ENCODE measurements around the gene SNX27. TPM values are rescaled to one million over a fixed set of nuclear protein-coding genes. Genes with fewer than 3 reads are reported as not detected.

The SNX27 gene
- polyA plus RNA-seq, 1 donor (not counting 4 experiments of a cell fraction or from before 2014, with no cell fraction given), result 15.7 TPM

DNA sequence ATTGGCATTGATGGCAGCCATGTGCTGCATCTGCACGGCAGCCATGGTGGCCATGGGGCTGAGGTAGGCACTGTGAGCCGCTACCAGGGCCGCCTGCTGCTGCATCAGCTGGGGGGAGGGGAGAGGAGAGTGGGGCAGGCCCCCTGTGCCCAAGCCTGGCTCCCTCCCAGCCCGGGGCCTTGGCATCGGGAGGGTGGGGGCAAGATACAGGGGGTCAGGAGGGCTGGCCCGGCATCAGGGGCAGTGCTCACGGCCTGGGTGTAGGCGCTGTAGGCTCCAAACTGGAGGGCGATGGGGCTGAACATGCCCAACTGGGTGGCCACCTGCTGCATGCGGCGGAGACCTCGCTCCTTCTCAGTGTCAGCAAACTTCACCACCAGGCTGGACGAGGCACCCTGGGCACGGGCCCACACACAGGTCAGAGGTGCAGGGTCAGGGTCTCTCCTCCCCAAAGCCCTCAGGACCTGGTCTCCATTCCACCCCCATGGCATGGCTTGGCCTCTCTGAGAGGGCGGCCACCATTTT, 95.8 kb downstream of the SNX27 start:
- Histone ChIP-seq H3K27ac (ENCODE audit: control insufficient read depth, insufficient read depth, low read length) (no peak overlapping the region), H2AFZ (ENCODE audit: control insufficient read depth, low read length) (no peak overlapping the region), H3K27me3 (ENCODE audit: control insufficient read depth, extremely low read depth, insufficient read depth, low read length) (peaks cover 5% of the 10 kb centered on the region), H3K4me1 (ENCODE audit: control insufficient read depth, extremely low read depth, insufficient read depth, low read length) (no peaks in the 10 kb centered on the region), H3K79me2 (ENCODE audit: control insufficient read depth, insufficient read depth, low read length) (no peaks in the 10 kb centered on the region), H3K9ac (ENCODE audit: control insufficient read depth, extremely low read depth, insufficient read depth, low read length) (no peak overlapping the region), H3K9me3 (ENCODE audit: control insufficient read depth, low read depth, low read length) (no peaks in the 10 kb centered on the region), H3K4me2 (ENCODE audit: control insufficient read depth, extremely low read depth, insufficient read depth, low read depth, low read length) (no peak overlapping the region), H3K4me3 (ENCODE audit: control insufficient read depth in 2 of 3, extremely low read depth in 1 of 3, insufficient read depth in 2 of 3, low read depth in 1 of 3, low read length in 3 of 3) (no peak overlapping the region), H3K36me3 (ENCODE audit: control insufficient read depth in 2 of 2, extremely low read depth in 1 of 2, insufficient read depth in 2 of 2, low read length in 2 of 2) (no peaks in the 10 kb centered on the region), H3K9me1 (ENCODE audit: control insufficient read depth, extremely low read depth, insufficient read depth, low read length) (no peaks in the 10 kb centered on the region), H4K20me1 (ENCODE audit: control insufficient read depth, extremely low read depth, insufficient read depth, low read length) (no peaks in the 10 kb centered on the region)
- no peak for DNase-seq (ENCODE audit: low read depth, low spot score)
- TF ChIP-seq EZH2 (IDR thresholded peaks at IDR 0.05; ENCODE audit: low read length), result no peak
- TF ChIP-seq, protein P1, sequence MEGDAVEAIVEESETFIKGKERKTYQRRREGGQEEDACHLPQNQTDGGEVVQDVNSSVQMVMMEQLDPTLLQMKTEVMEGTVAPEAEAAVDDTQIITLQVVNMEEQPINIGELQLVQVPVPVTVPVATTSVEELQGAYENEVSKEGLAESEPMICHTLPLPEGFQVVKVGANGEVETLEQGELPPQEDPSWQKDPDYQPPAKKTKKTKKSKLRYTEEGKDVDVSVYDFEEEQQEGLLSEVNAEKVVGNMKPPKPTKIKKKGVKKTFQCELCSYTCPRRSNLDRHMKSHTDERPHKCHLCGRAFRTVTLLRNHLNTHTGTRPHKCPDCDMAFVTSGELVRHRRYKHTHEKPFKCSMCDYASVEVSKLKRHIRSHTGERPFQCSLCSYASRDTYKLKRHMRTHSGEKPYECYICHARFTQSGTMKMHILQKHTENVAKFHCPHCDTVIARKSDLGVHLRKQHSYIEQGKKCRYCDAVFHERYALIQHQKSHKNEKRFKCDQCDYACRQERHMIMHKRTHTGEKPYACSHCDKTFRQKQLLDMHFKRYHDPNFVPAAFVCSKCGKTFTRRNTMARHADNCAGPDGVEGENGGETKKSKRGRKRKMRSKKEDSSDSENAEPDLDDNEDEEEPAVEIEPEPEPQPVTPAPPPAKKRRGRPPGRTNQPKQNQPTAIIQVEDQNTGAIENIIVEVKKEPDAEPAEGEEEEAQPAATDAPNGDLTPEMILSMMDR (optimal IDR thresholded peaks at IDR 0.05 in 1 of 3, IDR thresholded peaks at IDR 0.05 in 1 of 3, conservative IDR thresholded peaks at IDR 0.05 in 1 of 3; ENCODE audit: extremely low read depth in 1 of 3, insufficient read depth in 2 of 3, low read length in 3 of 3), result no peak
- dilution Hi-C loops (cut with MboI; ENCODE audit: extremely low pct_ligation_motif_present, low sequenced_read_pairs), result no loop called here
- no peak for FAIRE-seq

DNA sequence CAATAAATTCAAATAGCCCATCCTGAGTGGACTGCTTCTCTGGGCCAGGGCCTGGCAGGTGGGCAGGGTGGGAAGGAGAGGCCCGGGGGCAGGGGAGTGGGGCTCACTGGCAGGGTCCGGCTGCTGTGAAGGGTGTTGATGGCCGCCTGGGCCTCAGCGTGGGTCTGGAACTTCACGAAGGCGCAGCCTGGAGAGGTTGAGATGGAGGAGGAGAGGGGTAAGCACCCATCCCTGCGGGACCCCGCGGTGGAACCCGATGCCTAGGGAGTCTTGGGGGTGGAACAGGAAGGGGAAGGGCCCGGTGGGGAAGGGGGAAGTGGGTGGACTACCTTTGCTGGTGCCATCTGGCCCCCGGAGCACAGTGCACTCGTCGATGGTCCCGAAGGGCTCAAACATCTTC, 97.0 kb downstream of the SNX27 start:
- Histone ChIP-seq H3K27me3 (ENCODE audit: control insufficient read depth, extremely low read depth, insufficient read depth, low read length) (peaks cover 5% of the 10 kb centered on the region), H2AFZ (ENCODE audit: control insufficient read depth, low read length) (no peak overlapping the region), H3K27ac (ENCODE audit: control insufficient read depth, insufficient read depth, low read length) (no peak overlapping the region), H3K9me3 (ENCODE audit: control insufficient read depth, low read depth, low read length) (no peaks in the 10 kb centered on the region), H3K79me2 (ENCODE audit: control insufficient read depth, insufficient read depth, low read length) (no peaks in the 10 kb centered on the region), H3K4me2 (ENCODE audit: control insufficient read depth, extremely low read depth, insufficient read depth, low read depth, low read length) (no peak overlapping the region), H3K36me3 (ENCODE audit: control insufficient read depth in 2 of 2, extremely low read depth in 1 of 2, insufficient read depth in 2 of 2, low read length in 2 of 2) (no peaks in the 10 kb centered on the region), H4K20me1 (ENCODE audit: control insufficient read depth, extremely low read depth, insufficient read depth, low read length) (no peaks in the 10 kb centered on the region), H3K4me1 (ENCODE audit: control insufficient read depth, extremely low read depth, insufficient read depth, low read length) (peaks cover 6% of the 10 kb centered on the region), H3K9me1 (ENCODE audit: control insufficient read depth, extremely low read depth, insufficient read depth, low read length) (no peaks in the 10 kb centered on the region), H3K9ac (ENCODE audit: control insufficient read depth, extremely low read depth, insufficient read depth, low read length) (no peak overlapping the region), H3K4me3 (ENCODE audit: control insufficient read depth in 2 of 3, extremely low read depth in 1 of 3, insufficient read depth in 2 of 3, low read depth in 1 of 3, low read length in 3 of 3) (no peak overlapping the region)
- TF ChIP-seq, protein P1 (optimal IDR thresholded peaks at IDR 0.05 in 1 of 3, IDR thresholded peaks at IDR 0.05 in 1 of 3, conservative IDR thresholded peaks at IDR 0.05 in 1 of 3; ENCODE audit: extremely low read depth in 1 of 3, insufficient read depth in 2 of 3, low read length in 3 of 3), result no peak
- no peak for TF ChIP-seq EZH2 (IDR thresholded peaks at IDR 0.05; ENCODE audit: low read length)
- FAIRE-seq (no peak), DNase-seq (ENCODE audit: low read depth, low spot score) (no peak)
- dilution Hi-C loops (cut with MboI; ENCODE audit: extremely low pct_ligation_motif_present, low sequenced_read_pairs), result no loop called here

Data from keratinocyte (primary cell).